Medulla oblongata (tissue), 1 donor: Measurements from ENCODE around the gene SLC17A9.

ENCODE experiments used
- DNase-seq: peaks from one replicate; pipeline ENCODE4 v3.0.0-alpha.2; 2015; ENCODE audit errors: extremely low spot score

Gene SLC17A9

GRCh38 chr20:62938105-62938888, 14.2 kb upstream of the SLC17A9 start, which contains the start of gene GID8:
Gene GID8, plus strand, starts transcription at chr20:62938147. Its CDS starts 3,356 bp downstream, at chr20:62941503.
- peak; percentile 34 for DNase-seq

DNA sequence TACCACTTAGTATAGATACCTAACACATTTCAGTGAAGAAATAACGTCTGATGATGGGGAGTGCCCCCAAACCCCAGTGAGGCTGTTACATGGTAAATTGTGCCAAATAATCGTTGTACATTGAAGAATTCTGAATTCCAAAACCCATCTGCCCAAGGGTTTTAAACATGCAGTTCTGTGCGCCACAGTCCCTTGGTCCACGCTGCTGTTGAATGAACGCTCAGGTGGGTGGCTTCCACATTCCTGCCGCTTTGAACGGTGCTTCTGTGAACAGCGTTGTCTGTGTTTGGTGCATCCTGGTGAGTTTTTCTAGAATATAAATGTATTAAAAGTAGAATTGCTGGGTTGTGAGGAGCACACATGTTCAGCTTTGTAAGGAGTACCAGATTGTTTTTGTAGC, 11.6 kb upstream of the SLC17A9 start:
- no peak for DNase-seq

DNA sequence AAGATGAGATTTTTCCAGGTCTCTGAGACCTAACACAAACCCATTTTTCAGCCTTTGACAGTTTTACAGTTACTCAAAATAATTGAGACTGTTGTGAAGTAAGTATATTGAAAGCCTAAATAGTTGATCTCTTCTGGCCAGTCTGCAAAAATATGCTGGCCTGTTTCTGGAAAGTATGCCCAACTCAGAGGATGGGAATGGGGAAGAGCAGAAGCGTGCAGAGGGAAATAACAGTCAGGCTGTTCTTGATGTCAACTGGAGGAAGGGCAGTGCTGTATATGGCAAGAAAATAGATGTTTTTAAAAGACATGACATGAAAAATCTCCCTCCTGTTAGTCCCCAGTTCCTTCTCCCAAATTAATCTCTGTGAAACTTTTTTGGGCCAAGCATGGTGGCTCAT, 10.7 kb upstream of the SLC17A9 start:
- DNase-seq, result no peak

GRCh38 chr20:62942456-62942855, 10.1 kb upstream of the SLC17A9 start:
- DNase-seq, result no peak

GRCh38 chr20:62943396-62943795, 9.1 kb upstream of the SLC17A9 start:
- no peak for DNase-seq

DNA sequence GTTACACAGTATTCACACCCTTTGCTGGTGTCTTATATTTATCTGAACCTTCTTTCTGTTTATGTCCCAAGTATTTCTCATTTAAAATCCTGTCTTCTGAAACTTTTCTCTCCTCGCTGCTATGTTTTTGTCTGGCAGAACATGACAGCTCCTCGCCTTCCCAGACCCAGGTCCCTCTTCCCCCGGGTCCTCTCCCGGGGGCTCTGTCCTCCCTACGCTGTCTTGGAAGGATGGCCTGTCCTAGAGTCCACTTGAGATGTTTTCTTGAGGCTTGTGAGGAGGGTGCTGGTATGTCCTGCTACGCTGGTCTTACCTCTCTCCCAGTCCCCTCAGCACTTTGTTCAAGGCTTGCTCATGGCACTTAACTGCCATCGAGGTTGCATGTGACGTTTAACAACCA, 8.3 kb upstream of the SLC17A9 start:
- no peak for DNase-seq

DNA sequence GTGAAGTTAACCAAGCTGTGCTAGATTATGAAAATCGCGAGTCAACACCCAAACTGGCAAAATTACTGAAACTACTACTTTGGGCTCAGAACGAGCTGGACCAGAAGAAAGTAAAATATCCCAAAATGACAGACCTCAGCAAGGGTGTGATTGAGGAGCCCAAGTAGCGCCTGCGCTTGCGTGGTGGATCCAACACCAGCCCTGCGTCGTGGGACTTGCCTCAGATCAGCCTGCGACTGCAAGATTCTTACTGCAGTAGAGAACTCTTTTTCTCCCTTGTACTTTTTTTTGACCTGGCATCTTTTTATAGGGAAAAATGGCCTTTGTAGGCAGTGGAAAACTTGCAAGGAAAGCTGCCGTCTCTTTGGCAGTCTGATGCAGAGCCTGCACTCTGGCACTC, 7.8 kb upstream of the SLC17A9 start:
- no peak for DNase-seq

DNA sequence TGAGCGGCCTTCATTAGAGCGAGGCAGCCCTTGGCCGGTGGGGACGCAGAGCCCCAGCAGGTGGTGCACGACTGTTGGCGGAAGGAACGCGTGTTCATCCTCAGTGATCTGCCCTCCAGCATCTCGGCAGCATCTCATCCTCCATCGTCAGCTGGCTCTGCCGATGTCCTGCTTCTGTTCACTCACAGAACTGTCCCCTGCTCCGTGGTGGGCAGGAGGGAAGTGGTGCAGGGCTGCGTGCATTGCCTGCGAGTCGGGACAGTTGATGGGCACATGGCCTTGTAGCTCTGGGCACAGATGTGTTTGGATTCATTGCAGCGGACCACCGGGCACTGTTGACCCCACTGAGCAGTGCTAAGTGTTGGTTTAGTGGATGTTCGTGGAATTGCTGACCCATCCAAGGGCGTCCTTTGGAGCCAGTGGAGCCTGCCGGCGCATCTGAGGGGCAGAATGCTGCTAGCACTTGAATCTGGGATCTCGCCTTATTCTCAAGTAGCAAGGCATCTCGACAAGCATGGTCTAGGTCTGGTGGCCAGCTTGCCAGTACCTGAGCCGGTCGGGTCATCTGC, 6.7 kb upstream of the SLC17A9 start:
- no peak for DNase-seq

DNA sequence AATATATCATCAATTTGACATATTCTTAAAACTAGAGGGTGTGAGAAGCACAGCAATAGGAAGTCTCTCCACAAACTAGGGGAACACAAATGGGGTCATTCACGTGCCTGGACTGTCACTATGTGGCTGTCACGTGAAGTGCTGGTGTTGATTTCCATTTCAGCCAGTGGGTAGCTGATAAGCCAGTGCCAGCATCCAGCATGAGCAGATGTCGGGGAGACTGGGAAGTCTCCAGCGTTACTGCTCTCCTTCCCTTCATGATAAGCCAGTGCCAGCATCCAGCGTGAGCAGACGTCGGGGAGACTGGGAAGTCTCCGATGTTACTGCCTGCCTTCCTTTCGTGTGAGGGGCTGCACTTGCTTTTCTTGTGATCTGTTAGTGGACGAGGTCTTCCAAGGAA, 5.6 kb upstream of the SLC17A9 start:
- DNase-seq, result no peak

GRCh38 chr20:62947532-62948300, 4.8 kb upstream of the SLC17A9 start:
- DNase-seq, result no peak

DNA sequence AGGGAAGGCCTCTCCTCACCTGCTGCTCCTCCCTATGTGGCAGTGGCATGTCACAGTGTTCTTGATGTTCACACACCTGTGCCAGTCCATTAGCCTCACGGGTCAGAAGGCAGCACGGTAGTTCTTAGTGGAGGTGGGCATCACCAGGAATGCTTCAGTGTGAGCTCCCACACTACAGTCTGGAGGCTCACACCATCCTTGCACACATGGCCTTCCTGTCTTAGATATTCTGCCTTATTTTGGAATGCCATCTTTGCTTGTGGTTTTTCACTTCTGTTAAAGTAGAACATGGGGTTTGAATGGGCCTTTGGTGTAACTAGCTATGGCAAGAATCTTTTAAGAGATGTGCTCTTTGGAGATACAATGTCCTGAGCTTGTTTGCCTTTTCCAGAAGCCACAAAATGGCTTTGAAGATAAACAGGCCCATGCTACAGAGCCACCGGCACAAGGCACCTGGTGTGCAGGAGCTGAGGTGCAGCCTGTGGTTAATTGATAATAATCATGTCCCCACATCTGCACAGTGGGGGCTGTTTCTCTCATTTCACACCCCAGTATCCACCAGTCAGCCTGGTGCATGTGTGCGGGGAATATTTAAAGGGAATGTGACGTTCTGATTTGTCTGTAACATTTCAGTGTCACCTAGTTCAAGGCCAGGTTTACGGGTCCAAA, 3.2 kb upstream of the SLC17A9 start:
- DNase-seq, result no peak

DNA sequence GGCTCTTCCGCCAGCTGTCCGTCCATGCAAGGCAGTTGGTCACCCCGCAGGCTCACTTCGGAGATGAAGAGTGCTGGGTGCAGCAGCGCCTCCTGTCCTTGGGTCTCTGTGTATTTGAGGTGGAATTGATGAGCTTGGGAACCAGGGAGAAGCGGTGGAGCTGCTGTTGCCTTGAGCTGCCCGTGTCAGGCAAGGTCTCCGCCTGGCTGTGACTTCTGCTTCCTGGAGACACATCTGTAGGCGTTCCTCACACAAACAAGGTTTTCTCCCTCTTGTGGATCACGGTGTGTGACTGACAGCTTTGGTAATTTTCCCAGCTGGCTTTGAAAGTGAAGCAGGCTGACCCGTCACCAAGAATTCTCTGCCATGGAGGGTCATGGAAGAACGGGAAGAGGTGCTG, 2.5 kb upstream of the SLC17A9 start:
- no peak for DNase-seq

DNA sequence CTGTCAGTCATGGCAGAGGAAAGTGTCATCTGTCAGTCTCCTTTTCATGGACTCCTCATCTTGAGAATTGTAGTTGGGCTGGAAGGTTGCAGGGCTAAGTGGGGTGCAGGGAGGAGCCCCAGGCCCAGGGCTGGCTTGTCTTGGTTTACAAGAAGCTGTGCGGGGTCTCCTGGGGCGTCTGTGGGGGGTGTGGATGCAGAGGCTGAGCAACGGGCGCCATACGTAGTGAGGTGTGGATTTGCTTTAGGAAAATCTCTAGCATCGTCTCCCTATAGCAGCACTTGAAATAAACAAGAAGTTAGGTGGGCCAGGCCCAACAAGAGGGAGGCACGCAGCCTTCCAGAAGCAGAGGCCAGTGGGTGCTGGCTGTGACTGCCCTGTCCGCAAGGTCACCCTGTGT, 1.8 kb upstream of the SLC17A9 start:
- DNase-seq, result no peak

DNA sequence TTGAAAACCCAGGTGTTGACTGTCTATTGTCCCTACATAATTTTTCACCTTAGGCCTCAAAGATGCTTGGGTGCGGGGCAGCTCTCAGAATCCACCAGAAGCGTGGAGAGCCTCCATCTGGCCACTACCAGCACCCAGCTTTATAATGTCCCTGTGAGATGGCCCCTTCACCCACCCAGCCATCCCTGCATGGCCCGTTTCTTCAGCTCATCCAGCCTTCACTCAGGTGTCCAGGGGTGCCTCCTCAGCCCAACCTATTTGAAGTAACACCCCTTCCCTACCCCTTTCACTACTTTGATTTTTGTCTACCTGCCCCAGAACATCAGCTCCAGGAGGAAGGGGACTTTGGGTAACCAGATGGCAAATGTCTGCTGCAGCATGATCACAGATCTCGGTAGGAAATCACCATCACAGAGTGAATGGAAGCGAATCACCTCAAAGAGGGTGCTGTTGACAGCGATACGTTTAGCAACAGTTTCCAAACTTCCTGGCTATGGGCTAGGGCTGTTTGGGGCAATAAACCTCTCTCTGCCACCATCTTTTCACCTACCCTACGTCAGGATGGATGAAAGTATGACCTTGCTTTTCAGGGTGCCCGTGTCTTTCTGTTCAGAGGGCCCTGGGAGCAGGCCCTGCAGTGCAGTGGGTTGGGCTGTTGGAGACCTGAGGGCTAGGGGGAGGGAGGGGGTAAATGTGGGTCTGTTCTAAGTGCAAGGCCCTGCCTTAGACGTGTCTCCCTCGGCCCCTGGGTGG, 1.2 kb upstream of the SLC17A9 start:
- DNase-seq, result no peak

GRCh38 chr20:62951896-62952372, 575 bp upstream of the SLC17A9 start:
- no peak for DNase-seq

DNA sequence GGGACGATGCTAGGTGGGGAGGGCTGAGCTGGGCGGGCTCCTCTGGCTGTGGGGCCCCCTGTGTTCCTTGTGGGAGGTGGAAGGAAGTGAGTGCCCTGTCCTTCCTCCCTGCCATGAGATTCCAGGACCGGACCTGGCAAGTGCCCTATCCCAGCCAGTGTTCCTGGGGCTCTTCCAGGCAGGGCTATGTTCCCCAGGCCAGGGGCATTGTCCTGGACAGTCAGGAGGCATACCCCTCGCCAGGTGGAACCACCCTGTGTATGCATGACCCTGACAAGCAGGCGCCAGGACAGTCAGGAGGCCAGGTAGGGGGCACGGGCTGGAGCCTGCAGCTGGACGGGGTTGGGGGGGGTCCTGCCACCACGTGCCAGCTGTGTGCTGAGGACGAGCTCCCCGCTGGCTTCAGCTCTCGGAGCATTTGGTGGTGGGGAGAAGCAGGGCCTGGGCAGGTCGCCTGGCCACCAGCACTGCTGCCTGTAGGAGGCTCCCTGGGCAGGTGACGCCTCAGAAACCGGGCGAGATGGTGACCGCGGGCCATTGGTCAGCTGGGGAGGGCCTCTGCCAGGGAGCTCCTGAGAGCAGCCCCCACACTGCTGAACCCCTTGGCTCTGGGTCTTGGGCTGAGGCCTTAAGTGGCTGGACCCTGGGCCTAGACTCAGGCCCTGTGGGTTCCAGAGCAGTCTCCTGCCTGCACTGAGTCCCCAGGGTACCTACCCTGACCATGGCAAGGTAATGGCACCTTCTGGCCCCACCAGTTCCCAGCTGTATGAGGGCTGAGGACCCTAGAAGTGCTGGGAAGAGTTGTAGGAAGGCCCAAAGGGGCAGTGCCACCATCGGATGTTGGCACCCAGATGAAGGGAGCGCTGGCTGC, 694 bp downstream of the SLC17A9 start:
- DNase-seq, result no peak

DNA sequence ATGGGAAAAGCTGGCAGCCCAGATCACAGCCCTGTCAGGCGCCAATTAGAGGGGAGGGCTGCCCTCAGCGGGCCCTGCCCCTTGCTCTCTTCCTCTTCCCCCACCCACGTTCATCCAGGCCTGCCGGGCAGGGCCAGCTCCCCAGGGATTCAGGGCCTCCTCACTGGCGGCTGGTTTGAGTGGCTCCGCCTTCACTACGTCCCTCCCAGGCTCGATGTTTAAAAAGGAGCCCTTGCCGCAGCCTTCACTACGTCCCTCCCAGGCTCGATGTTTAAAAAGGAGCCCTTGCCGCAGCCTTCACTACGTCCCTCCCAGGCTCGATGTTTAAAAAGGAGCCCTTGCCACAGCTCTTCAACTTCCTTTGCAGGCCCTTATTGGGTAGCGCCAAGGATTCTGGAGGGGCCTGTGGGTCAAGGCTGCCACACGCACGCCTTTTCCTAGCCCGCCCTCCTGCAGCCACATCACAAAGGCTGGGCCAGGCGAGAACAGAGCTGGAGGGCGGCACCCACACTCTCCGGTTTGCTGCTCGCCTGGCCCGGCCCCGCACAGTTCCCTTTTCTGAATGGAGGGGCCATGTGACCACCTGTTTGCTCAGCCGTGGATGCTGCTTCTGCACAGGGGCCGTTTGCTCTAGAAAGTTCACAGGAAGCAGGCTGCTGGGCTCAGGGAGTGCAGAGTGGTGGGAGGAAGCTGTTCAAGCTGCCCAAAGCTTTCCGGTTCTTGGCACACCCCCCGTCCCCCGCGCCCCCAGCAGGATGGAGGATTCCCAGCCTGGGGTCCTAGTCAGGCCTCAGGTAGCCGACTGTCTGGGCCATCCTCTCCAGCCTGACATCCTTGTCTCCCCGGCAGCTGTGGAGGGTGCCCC, 1.6 kb downstream of the SLC17A9 start:
- DNase-seq, result peak; percentile 86

DNA sequence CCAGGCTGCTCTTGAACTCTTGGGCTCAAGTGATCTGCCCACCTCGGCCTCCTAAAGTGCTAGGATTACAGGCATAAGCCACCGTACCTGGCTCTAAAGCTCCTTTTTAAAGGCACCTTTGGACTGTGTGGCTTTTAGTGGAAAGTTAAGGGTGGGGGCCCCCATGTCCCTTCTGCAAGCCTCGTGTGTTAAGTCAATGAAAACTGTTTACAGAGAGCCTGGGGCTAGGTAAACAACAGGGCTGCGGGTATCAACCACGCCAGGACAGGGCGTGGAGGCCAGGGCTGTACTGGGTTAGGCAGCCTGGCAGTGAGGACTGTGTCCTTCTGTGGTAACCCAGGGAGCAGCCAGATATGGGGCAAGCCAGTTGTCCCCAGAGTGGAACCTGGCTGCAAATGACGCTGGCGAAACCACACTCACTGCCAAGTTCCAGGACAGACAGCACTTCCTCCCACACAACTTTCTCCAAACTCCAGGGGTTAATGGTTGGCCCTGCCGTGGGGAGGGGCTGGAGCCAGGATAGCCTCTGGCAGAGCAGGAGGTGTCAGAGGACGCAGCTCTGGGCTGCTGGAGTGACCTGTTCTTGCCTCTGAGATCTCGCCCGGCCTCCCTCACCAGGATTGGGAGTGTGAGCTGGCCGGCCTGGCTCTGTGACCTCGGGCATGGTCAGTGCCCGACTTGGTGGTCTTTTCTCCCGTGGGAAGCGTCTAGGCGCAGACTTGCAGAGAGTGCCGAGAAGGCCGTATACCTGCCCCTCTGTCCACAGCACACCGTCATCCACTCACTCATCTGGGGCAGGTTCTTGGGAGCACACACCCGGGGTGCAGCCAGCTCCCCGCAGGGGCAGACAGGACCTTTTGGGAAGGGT, 3.2 kb downstream of the SLC17A9 start:
- no peak for DNase-seq
